Right lobe of liver (tissue), 4 donors: ENCODE data around the gene PTMA.

Experiments used
- POLR2A ChIP-seq: fragments of 450-650 bp; IDR thresholded peaks from one replicate; pipeline ENCODE4 v1.6.1; 2017; ENCODE audit warnings: antibody characterized with exemption, mild to moderate bottlenecking
- TF ChIP-seq, protein P1 (sequence below), 4 donors: fragments of 200-600 bp in 3 of 4; fragments of 450-650 bp in 1 of 4; IDR thresholded peaks; one replicate each; pipeline versions ENCODE4 v1.5.1 to v1.8.0; 2016 to 2022; ENCODE audit warnings: antibody characterized with exemption in 4 of 4, mild to moderate bottlenecking in 2 of 4
- donor health status: DM: no; HTN: no; CAD: no.
- donor health status: DM: no; HTN: no; CAD: no.
- donor health status: DM: no; HTN: yes; CAD: no.

DNA sequence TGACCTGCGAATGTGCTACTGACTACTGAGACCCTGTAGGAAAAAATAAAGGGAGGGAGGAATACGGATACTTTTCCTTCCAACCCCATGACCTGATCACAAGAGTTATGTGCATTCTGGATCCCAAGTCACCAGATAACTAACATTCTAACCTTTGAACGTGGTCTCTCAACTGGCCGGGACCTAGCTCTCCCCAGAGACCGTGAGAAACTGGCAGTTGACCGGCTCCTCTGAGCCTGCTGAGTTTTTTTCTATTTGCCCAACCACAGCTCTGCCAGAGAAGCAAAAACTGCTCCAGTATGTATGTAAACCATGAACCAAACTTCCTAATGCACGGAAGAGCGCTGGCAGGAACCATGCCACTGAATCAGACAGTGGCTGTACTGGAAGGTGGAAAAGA lies 47.5 kb upstream of the PTMA start:
- TF ChIP-seq, protein P1, sequence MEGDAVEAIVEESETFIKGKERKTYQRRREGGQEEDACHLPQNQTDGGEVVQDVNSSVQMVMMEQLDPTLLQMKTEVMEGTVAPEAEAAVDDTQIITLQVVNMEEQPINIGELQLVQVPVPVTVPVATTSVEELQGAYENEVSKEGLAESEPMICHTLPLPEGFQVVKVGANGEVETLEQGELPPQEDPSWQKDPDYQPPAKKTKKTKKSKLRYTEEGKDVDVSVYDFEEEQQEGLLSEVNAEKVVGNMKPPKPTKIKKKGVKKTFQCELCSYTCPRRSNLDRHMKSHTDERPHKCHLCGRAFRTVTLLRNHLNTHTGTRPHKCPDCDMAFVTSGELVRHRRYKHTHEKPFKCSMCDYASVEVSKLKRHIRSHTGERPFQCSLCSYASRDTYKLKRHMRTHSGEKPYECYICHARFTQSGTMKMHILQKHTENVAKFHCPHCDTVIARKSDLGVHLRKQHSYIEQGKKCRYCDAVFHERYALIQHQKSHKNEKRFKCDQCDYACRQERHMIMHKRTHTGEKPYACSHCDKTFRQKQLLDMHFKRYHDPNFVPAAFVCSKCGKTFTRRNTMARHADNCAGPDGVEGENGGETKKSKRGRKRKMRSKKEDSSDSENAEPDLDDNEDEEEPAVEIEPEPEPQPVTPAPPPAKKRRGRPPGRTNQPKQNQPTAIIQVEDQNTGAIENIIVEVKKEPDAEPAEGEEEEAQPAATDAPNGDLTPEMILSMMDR (IDR thresholded peaks at IDR 0.05) = no peak
- no peak for TF ChIP-seq POLR2A
